A673 (cell line): ENCODE results near the gene CHMP2A. TPM values are rescaled to one million over a fixed set of nuclear protein-coding genes. Genes with fewer than 3 reads are reported as not detected.
A peak's percentile ranks its signal among the peaks of the same experiment; 100 is the strongest.

ENCODE experiments used
- BruUV-seq: library from RNA; stranded (reverse); fragments of 400-500 nt; replicated peaks from 2 replicates; lab custom pipeline; 2021; lab: Mats Ljungman, UMichigan
- CTCF ChIA-PET: fragments of 300-600 bp; sonication (Branson Sonifier 250); formaldehyde crosslinking; loops from one replicate; lab custom pipeline; 2022; ENCODE audit warnings: antibody characterized with exemption; lab: Charles Lee
- POLR2A ChIA-PET: fragments of 300-600 bp; sonication (Branson Sonifier 250); formaldehyde crosslinking; loops from one replicate; lab custom pipeline; 2022; ENCODE audit warnings: antibody characterized with exemption; ENCODE audit not compliant: low non-redundant PET; lab: Charles Lee
- DNase-seq: peaks from one replicate; pipeline ENCODE4 v3.0.0-alpha.2; 2015; ENCODE audit warnings: low spot score
- H3K27ac ChIP-seq: fragments of 200-600 bp; sonication (generic); 2 replicates; pipeline ENCODE4 v1.5.1; 2016; ENCODE audit warnings: mixed run types, low read depth, mild to moderate bottlenecking, mixed read lengths, antibody characterized with exemption, low read length; ENCODE audit not compliant: poor library complexity, severe bottlenecking
- H3K27me3 ChIP-seq: fragments of 200-600 bp; sonication (generic); replicated peaks from 2 replicates; pipeline ENCODE4 v1.6.1; 2017; ENCODE audit warnings: mixed run types, low read depth, mild to moderate bottlenecking, mixed read lengths, antibody characterized with exemption, low read length; ENCODE audit not compliant: insufficient read depth, poor library complexity
- H3K36me3 ChIP-seq: fragments of 200-600 bp; sonication (generic); 2 replicates; pipeline ENCODE4 v1.6.1; 2016; ENCODE audit warnings: mixed run types, mild to moderate bottlenecking, mixed read lengths, antibody characterized with exemption, low read length; ENCODE audit not compliant: insufficient read depth, poor library complexity, severe bottlenecking
- H3K4me1 ChIP-seq: fragments of 200-600 bp; sonication (generic); 2 replicates; pipeline ENCODE4 v1.6.1; 2017; ENCODE audit warnings: mixed run types, mild to moderate bottlenecking, mixed read lengths, antibody characterized with exemption, low read length; ENCODE audit not compliant: insufficient read depth, poor library complexity, severe bottlenecking
- H3K4me3 ChIP-seq: fragments of 200-600 bp; sonication (generic); 2 replicates; pipeline ENCODE4 v1.5.1; 2016; ENCODE audit warnings: low read depth, mixed run types, mild to moderate bottlenecking, mixed read lengths, low read length; ENCODE audit not compliant: poor library complexity, severe bottlenecking
- H3K9me3 ChIP-seq: fragments of 200-600 bp; sonication (generic); 2 replicates; pipeline ENCODE4 v1.6.1; 2016; ENCODE audit warnings: mixed run types, low read depth, mild to moderate bottlenecking, mixed read lengths, antibody characterized with exemption, low read length; ENCODE audit not compliant: poor library complexity, severe bottlenecking
- EZH2 ChIP-seq: fragments of 200-600 bp; sonication (generic); IDR thresholded peaks from 2 replicates; pipeline ENCODE4 v1.6.1; 2017; ENCODE audit warnings: borderline replicate concordance, low read depth, mild to moderate bottlenecking, mixed read lengths, antibody characterized with exemption, low read length; ENCODE audit not compliant: poor library complexity, severe bottlenecking
- intact Hi-C: fragments of 100-400 bp; cut with micrococcal nuclease; formaldehyde crosslinking; loops from one replicate; pipeline ENCODE4 v1.10.0; 2022; ENCODE audit not compliant: unreplicated experiment
- total RNA-seq: library from RNA; stranded (reverse); gene quantifications from 2 replicates; pipeline ENCODE4 v1.2.3, GENCODE V29; 2021
- TF ChIP-seq, protein P1 (sequence below): fragments of 300-800, 200-600 bp; sonication (generic); conservative IDR thresholded peaks from 2 replicates; pipeline ENCODE4 v1.5.1; 2017; ENCODE audit warnings: low read depth, mild to moderate bottlenecking, antibody characterized with exemption, low read length, moderate library complexity, mixed read lengths

The CHMP2A gene
- total RNA-seq, 1 experiment from 2014 or later, result 57.6 TPM

GRCh38 chr19:58560007-58560887 lies 5.3 kb upstream of the CHMP2A start:
- ChIA-PET CTCF (no interaction called here), POLR2A (no interaction called here)
- H3K4me1 ChIP-seq, result peaks cover 20% of the 10 kb centered on the region
- no TSS peak for BruUV-seq
- H3K36me3 ChIP-seq, result peaks cover 18% of the 10 kb centered on the region
- intact Hi-C loops, result no loop called here
- no peaks in the 10 kb centered on the region for H3K27me3 ChIP-seq
- peak overlapping the region; percentile 98 for H3K27ac ChIP-seq
- H3K9me3 ChIP-seq, result no peaks in the 10 kb centered on the region
- H3K4me3 ChIP-seq, result peak overlapping the region; percentile 73
- DNase-seq, result no peak
- TF ChIP-seq EZH2, result no peak
- TF ChIP-seq, protein P1, sequence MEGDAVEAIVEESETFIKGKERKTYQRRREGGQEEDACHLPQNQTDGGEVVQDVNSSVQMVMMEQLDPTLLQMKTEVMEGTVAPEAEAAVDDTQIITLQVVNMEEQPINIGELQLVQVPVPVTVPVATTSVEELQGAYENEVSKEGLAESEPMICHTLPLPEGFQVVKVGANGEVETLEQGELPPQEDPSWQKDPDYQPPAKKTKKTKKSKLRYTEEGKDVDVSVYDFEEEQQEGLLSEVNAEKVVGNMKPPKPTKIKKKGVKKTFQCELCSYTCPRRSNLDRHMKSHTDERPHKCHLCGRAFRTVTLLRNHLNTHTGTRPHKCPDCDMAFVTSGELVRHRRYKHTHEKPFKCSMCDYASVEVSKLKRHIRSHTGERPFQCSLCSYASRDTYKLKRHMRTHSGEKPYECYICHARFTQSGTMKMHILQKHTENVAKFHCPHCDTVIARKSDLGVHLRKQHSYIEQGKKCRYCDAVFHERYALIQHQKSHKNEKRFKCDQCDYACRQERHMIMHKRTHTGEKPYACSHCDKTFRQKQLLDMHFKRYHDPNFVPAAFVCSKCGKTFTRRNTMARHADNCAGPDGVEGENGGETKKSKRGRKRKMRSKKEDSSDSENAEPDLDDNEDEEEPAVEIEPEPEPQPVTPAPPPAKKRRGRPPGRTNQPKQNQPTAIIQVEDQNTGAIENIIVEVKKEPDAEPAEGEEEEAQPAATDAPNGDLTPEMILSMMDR, result no peak

GRCh38 chr19:58559275-58560006 lies 4.5 kb upstream of the CHMP2A start:
- intact Hi-C loops, result loop anchor here (1.0 kb wide), 1 partner anchor 158 kb away; no protein-coding TSS in a partner anchor
- peak overlapping the region; percentile 73 for H3K4me3 ChIP-seq
- ChIA-PET POLR2A (interaction anchor here (0.6 kb wide), 3 partner anchors 9 to 341 kb away, joined by 3 to 17 read pairs (median 3); no protein-coding TSS in a partner anchor), CTCF (no interaction called here)
- H3K4me1 ChIP-seq, result peaks cover 22% of the 10 kb centered on the region
- BruUV-seq, result TSS peak; percentile 58
- DNase-seq, result peak; percentile 92
- H3K36me3 ChIP-seq, result peaks cover 18% of the 10 kb centered on the region
- H3K9me3 ChIP-seq, result no peaks in the 10 kb centered on the region
- H3K27me3 ChIP-seq, result no peaks in the 10 kb centered on the region
- TF ChIP-seq, protein P1, result no peak
- TF ChIP-seq EZH2, result no peak
- peak overlapping the region; percentile 98 for H3K27ac ChIP-seq

- intact Hi-C loops, result loop anchor here (1.0 kb wide), 1 partner anchor 157 kb away; no protein-coding TSS in a partner anchor
- H3K4me3 ChIP-seq, result peak overlapping the region; percentile 73
- H3K36me3 ChIP-seq, result peaks cover 18% of the 10 kb centered on the region
- H3K27ac ChIP-seq, result peak overlapping the region; percentile 98
- H3K4me1 ChIP-seq, result peaks cover 26% of the 10 kb centered on the region
- peak; percentile 99 for DNase-seq
- no peaks in the 10 kb centered on the region for H3K27me3 ChIP-seq
- CTCF ChIA-PET, result no interaction called here
- BruUV-seq, result no TSS peak
- H3K9me3 ChIP-seq, result no peaks in the 10 kb centered on the region
- TF ChIP-seq EZH2, result no peak
- POLR2A ChIA-PET, result interaction anchor here (0.6 kb wide), 3 partner anchors 9 to 340 kb away, joined by 3 to 17 read pairs (median 3); no protein-coding TSS in a partner anchor
Observed at GRCh38 chr19:58558623-58559274, 3.8 kb upstream of the CHMP2A start.
